Renal pelvis (tissue), 4 donors: ENCODE data around the gene COL4A4. TPM values are rescaled to one million over a fixed set of nuclear protein-coding genes. Genes with fewer than 3 reads are reported as not detected.
"Not testable (repeated sequence)": the region's sequence is repeated elsewhere in the genome, so short reads cannot be mapped to it uniquely, and the experiment has no call there.

ENCODE experiments used
- DNase-seq: peaks from one replicate; pipeline ENCODE4 v3.0.0-alpha.2; 2013
- polyA plus RNA-seq, 3 donors: library from polyadenylated mRNA; unstranded; fragments of 120-200 nt; gene quantifications; one replicate each; pipeline ENCODE4 v1.2.1, GENCODE V29; 2013; ENCODE audit not compliant: insufficient read length in 3 of 3

The COL4A4 gene
- polyA plus RNA-seq, 3 donors: 40.6 to 53.5 (median 50.9) TPM

DNA sequence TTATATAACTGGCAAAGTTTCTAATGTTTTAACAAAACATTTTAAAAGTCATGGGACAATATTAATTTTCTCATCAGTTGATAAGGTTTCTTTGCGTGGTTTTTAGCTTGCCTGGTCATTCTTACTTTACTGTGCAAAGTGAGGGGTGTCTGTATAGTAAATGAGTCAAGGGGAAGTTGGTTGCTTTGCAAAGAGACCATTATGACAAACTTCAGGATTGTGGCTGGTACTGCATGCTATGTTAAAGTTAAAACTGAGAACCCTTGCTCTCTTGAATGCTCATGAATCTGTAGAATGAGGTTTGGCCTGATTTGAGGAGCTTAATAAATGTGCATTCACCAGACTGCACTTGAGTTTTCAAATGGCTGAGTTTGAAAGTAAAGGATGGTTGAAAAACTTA, 47.0 kb downstream of the COL4A4 start:
- no peak for DNase-seq

GRCh38 chr2:227115761-227116160, 48.2 kb downstream of the COL4A4 start:
- DNase-seq: no peak

DNA sequence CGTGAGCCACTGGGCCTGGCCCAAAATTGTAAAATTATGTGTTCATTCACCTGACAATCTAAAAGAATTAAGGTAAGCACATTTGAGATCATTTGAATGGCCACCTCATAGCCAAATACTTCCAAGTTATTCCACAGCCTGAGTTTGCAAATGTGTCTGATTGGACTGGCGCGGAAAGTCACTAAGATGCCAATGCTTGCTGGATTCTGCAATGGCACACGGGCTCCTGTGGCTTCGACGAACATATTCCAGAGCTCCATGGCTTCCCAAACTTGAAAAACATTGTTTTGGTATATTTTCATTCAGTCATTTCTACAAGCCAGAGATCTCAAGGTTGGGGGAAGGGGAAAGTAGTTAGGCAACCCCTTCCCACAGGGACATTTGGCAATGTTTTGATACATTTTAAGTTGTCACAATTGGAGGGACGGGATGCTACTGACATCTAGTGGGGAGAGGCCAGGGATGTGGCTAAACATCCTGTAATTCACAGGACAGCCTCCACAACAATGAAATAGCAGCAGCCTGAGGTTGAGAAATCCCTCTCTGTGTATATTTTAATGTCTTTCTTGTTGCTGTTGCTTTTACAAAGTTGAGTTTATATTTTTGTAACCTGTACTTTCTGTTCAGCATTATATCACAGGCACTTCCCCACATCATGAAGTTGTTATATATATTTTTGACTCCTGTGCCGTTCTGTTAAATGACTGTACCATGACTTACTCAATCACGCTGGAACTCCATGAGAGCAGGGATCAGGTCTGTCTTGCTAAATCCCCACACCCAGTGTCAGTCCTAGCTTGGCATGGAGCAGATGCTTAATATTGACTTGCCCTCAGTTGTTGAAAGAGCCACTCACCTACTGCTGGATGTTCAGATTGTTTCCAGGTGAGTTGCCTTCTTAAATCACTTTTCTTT, 56.9 kb downstream of the COL4A4 start:
- peak; percentile 46 for DNase-seq

- no peak for DNase-seq
Measured at GRCh38 chr2:227103583-227103982, 60.4 kb downstream of the COL4A4 start.

DNA sequence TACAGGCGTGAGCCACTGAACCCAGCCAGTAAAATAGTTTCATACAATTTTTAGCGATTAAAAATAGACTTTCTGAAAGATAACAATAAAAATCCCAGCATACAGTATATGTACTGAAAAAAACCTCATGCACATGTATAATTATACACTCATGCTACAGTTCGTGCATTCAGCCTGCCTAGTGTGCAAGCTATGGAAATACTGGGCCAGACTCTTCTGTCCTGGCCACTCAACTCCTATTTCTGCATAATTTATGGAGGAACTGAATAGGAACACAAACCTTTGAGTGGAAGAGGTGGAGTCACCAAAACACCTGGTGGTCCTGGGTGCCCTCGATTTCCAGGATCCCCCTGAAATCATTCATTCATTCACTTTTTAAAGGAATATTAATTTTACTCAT, 64.7 kb downstream of the COL4A4 start:
- no peak for DNase-seq

DNA sequence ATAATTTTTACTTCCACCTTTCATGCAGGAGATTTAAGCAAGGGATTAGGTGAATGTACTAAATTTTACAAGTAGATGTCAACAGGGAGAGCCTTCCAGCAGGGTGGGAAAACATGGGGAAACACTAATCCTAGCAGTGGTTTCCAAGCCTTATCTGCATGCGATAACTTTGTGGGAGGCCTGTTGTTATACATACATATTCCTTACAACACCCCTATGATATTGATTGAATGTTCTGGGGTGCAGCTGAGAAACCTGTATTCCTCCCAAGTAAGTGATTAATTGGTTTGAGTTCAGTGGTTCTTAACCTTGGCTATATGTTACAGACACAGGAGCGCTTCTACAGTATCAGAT, 65.9 kb downstream of the COL4A4 start:
- no peak for DNase-seq

GRCh38 chr2:227097495-227098161, 66.4 kb downstream of the COL4A4 start:
- no peak for DNase-seq

GRCh38 chr2:227095346-227095745, 68.7 kb downstream of the COL4A4 start:
- DNase-seq: no peak

- no peak for DNase-seq
Measured at GRCh38 chr2:227082286-227082685, 81.7 kb downstream of the COL4A4 start.

- no peak for DNase-seq
Measured at GRCh38 chr2:227079726-227080125, 84.3 kb downstream of the COL4A4 start.

DNA sequence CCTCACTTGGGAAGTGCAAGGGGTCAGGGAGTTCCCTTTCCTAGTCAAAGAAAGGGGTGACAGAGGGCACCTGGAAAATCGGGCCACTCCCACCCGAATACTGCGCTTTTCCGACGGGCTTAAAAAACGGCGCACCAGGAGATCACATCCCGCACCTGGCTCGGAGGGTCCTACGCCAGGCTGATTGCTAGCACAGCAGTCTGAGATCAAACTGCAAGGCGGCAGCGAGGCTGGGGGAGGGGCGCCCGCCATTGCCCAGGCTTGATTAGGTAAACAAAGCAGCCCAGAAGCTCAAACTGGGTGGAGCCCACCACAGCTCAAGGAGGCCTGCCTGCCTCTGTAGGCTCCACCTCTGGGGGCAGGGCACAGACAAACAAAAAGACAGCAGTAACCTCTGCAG, 98.9 kb downstream of the COL4A4 start:
- DNase-seq: not testable (repeated sequence)

DNA sequence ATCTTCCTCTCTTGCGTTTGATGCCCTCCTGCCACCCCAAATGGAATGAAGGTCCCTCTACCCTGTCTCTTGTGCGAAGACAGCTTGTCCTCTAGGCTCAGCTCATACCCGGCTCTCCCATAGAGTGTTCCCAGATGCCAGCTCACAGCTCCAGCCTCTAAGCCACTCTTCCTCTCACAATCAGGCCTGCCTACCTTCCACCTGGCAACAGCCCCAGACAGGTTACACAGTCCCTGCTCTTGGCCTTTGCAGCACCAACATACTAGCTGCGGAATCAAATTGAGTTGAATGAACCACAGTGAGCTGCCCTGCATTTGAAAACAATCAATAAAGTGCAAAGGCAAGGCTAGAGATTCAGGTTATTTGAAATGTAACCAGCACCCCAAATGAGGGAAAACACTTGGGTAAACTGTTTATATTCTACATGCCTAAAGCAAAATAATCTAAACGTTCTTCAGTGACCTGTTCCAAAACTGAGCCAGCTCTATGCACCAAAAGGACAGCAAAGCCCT, 105.1 kb downstream of the COL4A4 start:
- DNase-seq: no peak

- DNase-seq: no peak
Measured at GRCh38 chr2:227057743-227058447, 106.1 kb downstream of the COL4A4 start.

GRCh38 chr2:227057060-227057459, 106.9 kb downstream of the COL4A4 start:
- no peak for DNase-seq

GRCh38 chr2:227054006-227054405, 110.0 kb downstream of the COL4A4 start:
- DNase-seq: no peak

- no peak for DNase-seq
Measured at GRCh38 chr2:227052879-227053278, 111.1 kb downstream of the COL4A4 start.

DNA sequence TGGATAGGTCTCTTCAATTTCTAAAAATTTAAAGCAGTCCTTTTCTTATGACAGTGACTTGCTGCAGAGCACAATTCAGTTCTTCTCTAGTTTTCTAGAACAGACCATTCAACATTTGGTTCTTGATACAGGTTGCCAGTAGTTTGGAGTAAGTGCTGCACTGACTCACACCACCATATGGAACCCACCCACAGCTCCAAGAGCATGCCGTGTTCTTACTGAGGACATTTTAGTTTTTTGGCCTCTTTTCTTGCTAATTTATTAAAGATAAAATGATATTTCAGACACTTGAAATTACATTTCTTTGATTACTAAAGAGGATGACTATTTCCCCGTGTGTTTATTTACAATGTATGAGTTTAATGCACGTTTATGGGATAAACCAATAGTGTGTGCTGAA, 120.0 kb downstream of the COL4A4 start:
- DNase-seq: no peak

- DNase-seq: peak; percentile 48
Measured at GRCh38 chr2:227038550-227039189, 125.3 kb downstream of the COL4A4 start.

DNA sequence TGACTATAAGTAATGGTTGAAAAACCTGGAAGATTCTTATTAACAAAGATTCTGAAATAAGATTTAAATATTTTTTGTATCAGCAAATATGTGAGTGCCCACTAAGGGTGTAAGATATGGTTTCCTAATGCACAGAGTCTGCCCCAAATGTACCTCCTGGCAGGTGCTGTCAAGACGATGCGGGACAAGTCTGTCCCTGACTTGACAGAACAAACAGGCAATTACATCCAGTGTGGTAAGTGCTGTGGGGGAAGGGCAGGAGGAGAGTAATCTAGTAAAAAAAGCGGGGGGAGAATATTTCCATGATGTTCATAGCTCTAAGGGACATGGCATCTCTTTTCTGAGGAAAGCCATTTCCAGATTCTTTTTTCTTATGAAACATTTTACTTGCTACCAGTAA, 127.5 kb downstream of the COL4A4 start:
- no peak for DNase-seq

GRCh38 chr2:227035711-227036367, 128.2 kb downstream of the COL4A4 start:
- DNase-seq: no peak

GRCh38 chr2:227033471-227034148, 130.4 kb downstream of the COL4A4 start:
- peak; percentile 41 for DNase-seq
